Cardiac muscle cell (in vitro differentiated cells and primary cell): ENCODE results near the gene PAF1. TPM values are rescaled to one million over a fixed set of nuclear protein-coding genes. Genes with fewer than 3 reads are reported as not detected.
A peak's percentile ranks its signal among the peaks of the same experiment; 100 is the strongest.

Experiments
- DNase-seq, 2 donors: peaks; one replicate each; pipeline versions ENCODE4 v3.0.0 to v3.0.0-alpha.2; 2010 to 2017; ENCODE audit warnings: low read depth in 1 of 2, low spot score in 1 of 2
- H3K27ac ChIP-seq: fragments of 200-600 bp; sonication (generic); 2 replicates; pipeline ENCODE4 v1.5.1; 2016
- H3K27me3 ChIP-seq: fragments of 200-600 bp; sonication (generic); 2 replicates; pipeline ENCODE4 v1.6.0; 2016; ENCODE audit warnings: control low read depth
- H3K36me3 ChIP-seq: fragments of 200-600 bp; sonication (generic); 2 replicates; pipeline ENCODE4 v1.5.1; 2016; ENCODE audit warnings: control low read depth
- H3K4me1 ChIP-seq: fragments of 200-600 bp; sonication (generic); 2 replicates; pipeline ENCODE4 v1.8.1; 2017; ENCODE audit warnings: low read depth, mild to moderate bottlenecking, mixed run types
- H3K4me3 ChIP-seq: fragments of 200-600 bp; sonication (generic); 2 replicates; pipeline ENCODE4 v1.5.1; 2016; ENCODE audit warnings: mild to moderate bottlenecking
- H3K9me3 ChIP-seq: fragments of 200-600 bp; sonication (generic); 2 replicates; pipeline ENCODE4 v1.5.1; 2017; ENCODE audit warnings: low read depth, mild to moderate bottlenecking, control low read depth
- polyA plus RNA-seq: library from polyadenylated mRNA; unstranded; fragments of >200 nt; fragmentation: Nextera tagmentation; extraction: Ambion mirVana; gene quantifications from 2 replicates; pipeline ENCODE4 v1.2.1, GENCODE V29; 2016
- total RNA-seq: library from RNA; depleted of rRNA; stranded (reverse); fragments of >200 nt; gene quantifications from 2 replicates; pipeline ENCODE4 v1.2.3, GENCODE V29; 2016
- TF ChIP-seq, protein P1 (sequence below): IDR thresholded peaks from 2 replicates; pipeline ENCODE4 v1.5.1; 2012; ENCODE audit warnings: low read depth, mild to moderate bottlenecking, low read length

Gene PAF1
- total and polyA plus RNA-seq, 2 experiments from 2014 or later, result 61.9 to 78.3 TPM

DNA sequence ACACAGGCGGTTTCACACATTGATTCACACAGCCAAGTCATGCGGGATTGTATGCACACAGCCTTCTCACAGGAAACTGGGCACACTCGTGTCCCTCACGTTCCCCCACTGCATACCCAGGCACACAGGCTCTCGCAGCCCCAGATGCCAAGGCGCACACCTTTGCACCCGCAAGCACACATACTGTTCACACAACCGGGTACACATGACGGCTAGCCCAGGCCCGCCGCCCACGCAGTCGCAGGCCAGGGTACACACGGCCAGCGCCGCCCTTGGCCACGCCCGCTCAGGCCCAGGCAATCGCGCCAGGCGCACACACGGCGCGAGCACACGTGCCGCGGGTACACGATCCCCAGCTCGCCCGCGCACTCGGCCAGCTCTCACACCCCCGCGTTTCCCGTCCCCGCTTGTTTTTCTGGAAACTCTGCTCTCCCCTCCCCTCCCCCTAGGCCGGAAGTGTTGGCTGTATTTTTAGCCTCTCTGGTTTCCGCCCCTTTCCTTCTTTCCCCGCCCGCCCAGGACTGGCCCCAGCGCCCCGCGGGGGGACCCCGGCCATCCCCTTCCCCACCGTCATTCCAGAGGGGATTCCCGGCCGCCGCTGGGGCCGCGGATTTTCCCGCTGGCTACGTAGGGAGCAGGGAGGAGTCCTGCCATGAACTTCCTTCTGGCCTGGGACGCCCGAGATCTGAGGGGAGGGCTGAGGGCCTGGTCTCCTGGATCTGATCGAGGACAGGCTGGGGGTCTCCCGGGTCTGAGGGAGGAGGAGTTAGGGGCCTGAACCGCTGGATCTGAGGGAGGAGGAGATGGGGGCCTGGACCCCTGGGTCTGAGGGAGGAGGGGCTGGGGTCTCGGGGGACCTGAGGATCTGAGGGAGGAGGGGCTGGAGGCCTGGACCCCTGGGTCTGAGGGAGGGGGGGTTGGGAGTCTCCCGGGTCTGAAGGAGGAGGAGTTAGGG lies 11.7 kb upstream of the PAF1 start:
- Histone ChIP-seq H3K27ac (peak overlapping the region; percentile 91), H3K36me3 (no peaks in the 10 kb centered on the region), H3K9me3 (no peaks in the 10 kb centered on the region), H3K4me1 (peaks cover 19% of the 10 kb centered on the region), H3K27me3 (no peaks in the 10 kb centered on the region), H3K4me3 (peak overlapping the region; percentile 29)
- TF ChIP-seq, protein P1, sequence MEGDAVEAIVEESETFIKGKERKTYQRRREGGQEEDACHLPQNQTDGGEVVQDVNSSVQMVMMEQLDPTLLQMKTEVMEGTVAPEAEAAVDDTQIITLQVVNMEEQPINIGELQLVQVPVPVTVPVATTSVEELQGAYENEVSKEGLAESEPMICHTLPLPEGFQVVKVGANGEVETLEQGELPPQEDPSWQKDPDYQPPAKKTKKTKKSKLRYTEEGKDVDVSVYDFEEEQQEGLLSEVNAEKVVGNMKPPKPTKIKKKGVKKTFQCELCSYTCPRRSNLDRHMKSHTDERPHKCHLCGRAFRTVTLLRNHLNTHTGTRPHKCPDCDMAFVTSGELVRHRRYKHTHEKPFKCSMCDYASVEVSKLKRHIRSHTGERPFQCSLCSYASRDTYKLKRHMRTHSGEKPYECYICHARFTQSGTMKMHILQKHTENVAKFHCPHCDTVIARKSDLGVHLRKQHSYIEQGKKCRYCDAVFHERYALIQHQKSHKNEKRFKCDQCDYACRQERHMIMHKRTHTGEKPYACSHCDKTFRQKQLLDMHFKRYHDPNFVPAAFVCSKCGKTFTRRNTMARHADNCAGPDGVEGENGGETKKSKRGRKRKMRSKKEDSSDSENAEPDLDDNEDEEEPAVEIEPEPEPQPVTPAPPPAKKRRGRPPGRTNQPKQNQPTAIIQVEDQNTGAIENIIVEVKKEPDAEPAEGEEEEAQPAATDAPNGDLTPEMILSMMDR, result no peak
- peak; percentile 86 to 97 for DNase-seq

DNA sequence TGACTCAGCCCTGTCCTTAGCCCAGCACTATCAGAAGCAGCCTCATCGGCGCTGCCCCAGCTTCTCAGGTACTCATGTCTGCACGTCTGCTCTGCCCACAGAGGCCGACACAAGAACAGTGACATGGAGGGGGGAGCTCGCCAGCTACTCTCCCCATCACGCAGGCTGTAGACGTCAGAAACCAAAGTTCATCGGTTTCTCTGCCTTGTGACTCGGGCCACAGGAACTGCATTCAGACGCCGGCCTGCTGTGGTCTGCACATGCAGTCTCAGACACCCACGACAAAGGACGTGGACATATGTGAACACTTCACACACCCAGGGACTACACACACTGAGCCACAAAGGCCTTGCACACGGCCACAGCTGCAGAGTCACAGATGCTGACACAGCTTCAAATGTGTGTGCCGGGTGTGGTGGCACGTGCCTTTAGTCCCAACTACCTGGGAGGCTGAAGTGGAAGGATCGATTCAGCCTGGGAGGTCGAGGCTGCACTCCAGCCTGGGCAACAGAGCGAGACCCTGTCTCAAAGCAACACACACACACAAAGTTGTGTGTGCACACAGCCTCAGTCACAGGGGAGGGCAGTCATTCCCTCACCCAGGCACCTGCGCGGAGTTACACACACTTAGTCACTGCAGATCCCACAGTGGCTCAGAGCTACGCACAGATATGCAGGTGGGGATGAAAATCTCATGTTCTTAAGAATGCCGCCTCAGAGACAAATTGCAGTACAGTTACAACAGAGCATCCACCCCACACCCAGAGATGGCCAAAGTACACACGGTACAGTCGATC lies 10.8 kb upstream of the PAF1 start:
- peak overlapping the region; percentile 91 for H3K27ac ChIP-seq
- no peak overlapping the region for H3K4me3 ChIP-seq
- no peaks in the 10 kb centered on the region for H3K27me3 ChIP-seq
- no peaks in the 10 kb centered on the region for H3K9me3 ChIP-seq
- no peaks in the 10 kb centered on the region for H3K36me3 ChIP-seq
- peak in 1 of 2 donors; percentile 66 for DNase-seq
- H3K4me1 ChIP-seq, result peaks cover 19% of the 10 kb centered on the region
- TF ChIP-seq, protein P1, result no peak

GRCh38 chr19:39401070-39401548 lies 10.2 kb upstream of the PAF1 start:
- Histone ChIP-seq H3K4me1 (peaks cover 19% of the 10 kb centered on the region), H3K36me3 (no peaks in the 10 kb centered on the region), H3K4me3 (no peak overlapping the region), H3K27me3 (no peaks in the 10 kb centered on the region), H3K9me3 (no peaks in the 10 kb centered on the region), H3K27ac (peak overlapping the region; percentile 91)
- TF ChIP-seq, protein P1, result no peak
- DNase-seq, result no peak

- Histone ChIP-seq H3K27ac (no peak overlapping the region), H3K36me3 (peaks cover 4% of the 10 kb centered on the region), H3K4me1 (peaks cover 19% of the 10 kb centered on the region), H3K9me3 (no peaks in the 10 kb centered on the region), H3K27me3 (no peaks in the 10 kb centered on the region), H3K4me3 (no peak overlapping the region)
- DNase-seq, result no peak
- TF ChIP-seq, protein P1, result no peak
These were observed 9.2 kb upstream of the PAF1 start for GRCh38 chr19:39400061-39400460.

- no peak overlapping the region for H3K4me3 ChIP-seq
- TF ChIP-seq, protein P1, result no peak
- H3K36me3 ChIP-seq, result peaks cover 7% of the 10 kb centered on the region
These were observed 8.8 kb upstream of the PAF1 start for GRCh38 chr19:39399668-39400050.

More at GRCh38 chr19:39399668-39400050, 8.8 kb upstream of the PAF1 start:
- Histone ChIP-seq H3K9me3 (no peaks in the 10 kb centered on the region), H3K27ac (no peak overlapping the region), H3K27me3 (no peaks in the 10 kb centered on the region), H3K4me1 (peaks cover 19% of the 10 kb centered on the region)
- no peak for DNase-seq
